A549 (cell line): ENCODE results near the gene HOXA4.

Experiments
- BCL3 ChIP-seq: fragments of >200 bp; sonication (Bioruptor Twin); formaldehyde crosslinking; IDR thresholded peaks from 3 replicates; pipeline ENCODE4 v1.6.1; 2016
- CTCF ChIP-seq: fragments of >200 bp; sonication (Bioruptor Twin); formaldehyde crosslinking; IDR thresholded peaks from 3 replicates; pipeline ENCODE4 v1.5.1; 2016
- POLR2A ChIP-seq: IDR thresholded peaks from 2 replicates; pipeline ENCODE4 v1.6.1; 2012; ENCODE audit warnings: mild to moderate bottlenecking, low read length
- RCOR1 ChIP-seq: fragments of 150-350 bp; IDR thresholded peaks from 2 replicates; pipeline ENCODE4 v1.6.1; 2014; ENCODE audit warnings: antibody characterized with exemption, low read length, low read depth
- RFX5 ChIP-seq: fragments of 450-650 bp; IDR thresholded peaks from 2 replicates; pipeline ENCODE4 v1.7.1; 2014; ENCODE audit warnings: antibody characterized with exemption, mild to moderate bottlenecking, moderate library complexity

GRCh38 chr7:27172823-27173510, 42.4 kb upstream of the HOXA4 start:
- TF ChIP-seq BCL3 (no peak), CTCF (no peak), RCOR1 (no peak), POLR2A (no peak; the same call in 1 of the 2 replicates), RFX5 (no peak)
